Sigmoid colon (tissue), 7 donors: ENCODE results near the gene SUCO. TPM values are rescaled to one million over a fixed set of nuclear protein-coding genes. Genes with fewer than 3 reads are reported as not detected.

Experiments used
- DNase-seq: peaks from one replicate; pipeline ENCODE4 v3.0.0-alpha.2; 2019
- H3K27ac ChIP-seq, 4 donors: fragments of 200-600 bp; sonication (generic); one replicate each; pipeline ENCODE4 v1.5.1; 2016 to 2019; ENCODE audit warnings: mild to moderate bottlenecking in 1 of 4
- H3K27me3 ChIP-seq, 3 donors: fragments of 200-600 bp; sonication (generic); one replicate each; pipeline ENCODE4 v1.5.1; 2019; ENCODE audit warnings: mild to moderate bottlenecking in 1 of 3
- H3K36me3 ChIP-seq, 4 donors: fragments of 200-600 bp; sonication (generic); one replicate each; pipeline ENCODE4 v1.5.1; 2016 to 2019
- H3K4me1 ChIP-seq, 4 donors: fragments of 200-600 bp; sonication (generic); one replicate each; pipeline ENCODE4 v1.5.1; 2017 to 2019
- H3K4me3 ChIP-seq, 4 donors: fragments of 200-600 bp; sonication (generic); one replicate each; pipeline ENCODE4 v1.5.1; 2017 to 2019; ENCODE audit warnings: mild to moderate bottlenecking in 2 of 4, moderate library complexity in 1 of 4
- H3K9me3 ChIP-seq, 4 donors: fragments of 200-600 bp in 3 of 4; sonication (generic) in 3 of 4; one replicate each; pipeline versions ENCODE4 v1.5.1 to v1.6.1; 2013 to 2019
- EP300 ChIP-seq, 4 donors: sonication (generic); formaldehyde crosslinking; IDR thresholded peaks; one replicate each; pipeline ENCODE4 v1.6.1; 2017; ENCODE audit warnings: antibody characterized with exemption in 4 of 4
- POLR2A ChIP-seq, 2 donors: fragments of 450-650 bp; IDR thresholded peaks; one replicate each; pipeline ENCODE4 v1.6.1; 2016; ENCODE audit warnings: antibody characterized with exemption in 2 of 2, mild to moderate bottlenecking in 2 of 2, moderate library complexity in 2 of 2
- POLR2AphosphoS5 ChIP-seq, 4 donors: sonication (generic); formaldehyde crosslinking; IDR thresholded peaks; one replicate each; pipeline ENCODE4 v1.6.1; 2017; ENCODE audit warnings: antibody characterized with exemption in 4 of 4
- WGBS, 2 donors: extraction: QIAGEN DNeasy Blood & Tissue Kit; methylation state at CpG; one replicate each; pipeline ENCODE4 v1.1.7; 2013; 5-methylcytosine and 5-hydroxymethylcytosine counted together
- intact Hi-C: fragments of 100-400 bp; cut with DNase I; formaldehyde crosslinking; loops from one replicate; pipeline ENCODE4 v1.15.1; 2023
- polyA plus RNA-seq, 3 donors: library from polyadenylated mRNA; stranded (reverse); fragments of 200-250 nt; gene quantifications; one replicate each; pipeline ENCODE4 v1.2.3, GENCODE V29; 2013
- total RNA-seq, 4 donors: library from RNA; depleted of rRNA; stranded (reverse); fragments of >200 nt; gene quantifications; one replicate each; pipeline ENCODE4 v1.1.0, GENCODE V29; 2016
- TF ChIP-seq, protein P1 (sequence below), 4 experiments: fragments of 450-650 bp in 3 of 4; fragments of 200-600 bp in 1 of 4; IDR thresholded peaks; one replicate each; pipeline ENCODE4 v1.5.1; 2016 to 2019; ENCODE audit warnings: antibody characterized with exemption in 4 of 4, mild to moderate bottlenecking in 3 of 4, moderate library complexity in 2 of 4
- donor health status: healthy with polysubstance abuse.
- donor health status: Bipolar disorder and iron deficiency.
- donor health status: healthy.

Gene SUCO
- total and polyA plus RNA-seq, 7 donors, result 1.8 to 36.6 (median 27.4) TPM

DNA sequence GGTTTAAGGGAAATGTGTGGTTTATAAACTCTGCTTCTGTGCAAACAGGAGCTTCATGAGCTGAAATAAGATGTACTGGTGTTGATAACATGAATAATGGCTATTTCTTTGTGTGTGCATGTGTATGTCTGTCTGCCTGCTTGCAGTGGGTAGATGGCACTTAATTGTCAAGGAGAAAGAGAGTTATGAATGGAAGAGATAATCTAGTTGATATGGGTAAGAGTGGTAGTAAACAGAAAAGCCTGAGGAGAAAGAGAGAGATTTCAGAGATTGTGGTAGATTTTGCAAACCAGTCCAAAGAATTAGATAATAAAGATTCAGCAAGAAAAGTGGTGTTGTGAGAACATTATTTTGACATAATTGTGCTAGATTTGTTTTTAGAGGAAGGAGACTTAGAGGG is 7.7 kb downstream of the SUCO start:
- no peaks in the 10 kb centered on the region for H3K27me3 ChIP-seq
- DNase-seq, result no peak
- peaks cover 0 to 63% (median 20%) of the 10 kb centered on the region in 4 donors for H3K4me1 ChIP-seq
- no peaks in the 10 kb centered on the region for H3K9me3 ChIP-seq
- intact Hi-C loops, result no loop called here
- no peaks in the 10 kb centered on the region for H3K36me3 ChIP-seq
- H3K4me3 ChIP-seq, result no peak overlapping the region
- H3K27ac ChIP-seq, result no peak overlapping the region
- TF ChIP-seq POLR2AphosphoS5 (IDR thresholded peaks at IDR 0.05), result no peak
- TF ChIP-seq, protein P1, sequence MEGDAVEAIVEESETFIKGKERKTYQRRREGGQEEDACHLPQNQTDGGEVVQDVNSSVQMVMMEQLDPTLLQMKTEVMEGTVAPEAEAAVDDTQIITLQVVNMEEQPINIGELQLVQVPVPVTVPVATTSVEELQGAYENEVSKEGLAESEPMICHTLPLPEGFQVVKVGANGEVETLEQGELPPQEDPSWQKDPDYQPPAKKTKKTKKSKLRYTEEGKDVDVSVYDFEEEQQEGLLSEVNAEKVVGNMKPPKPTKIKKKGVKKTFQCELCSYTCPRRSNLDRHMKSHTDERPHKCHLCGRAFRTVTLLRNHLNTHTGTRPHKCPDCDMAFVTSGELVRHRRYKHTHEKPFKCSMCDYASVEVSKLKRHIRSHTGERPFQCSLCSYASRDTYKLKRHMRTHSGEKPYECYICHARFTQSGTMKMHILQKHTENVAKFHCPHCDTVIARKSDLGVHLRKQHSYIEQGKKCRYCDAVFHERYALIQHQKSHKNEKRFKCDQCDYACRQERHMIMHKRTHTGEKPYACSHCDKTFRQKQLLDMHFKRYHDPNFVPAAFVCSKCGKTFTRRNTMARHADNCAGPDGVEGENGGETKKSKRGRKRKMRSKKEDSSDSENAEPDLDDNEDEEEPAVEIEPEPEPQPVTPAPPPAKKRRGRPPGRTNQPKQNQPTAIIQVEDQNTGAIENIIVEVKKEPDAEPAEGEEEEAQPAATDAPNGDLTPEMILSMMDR (IDR thresholded peaks at IDR 0.05), result no peak

DNA sequence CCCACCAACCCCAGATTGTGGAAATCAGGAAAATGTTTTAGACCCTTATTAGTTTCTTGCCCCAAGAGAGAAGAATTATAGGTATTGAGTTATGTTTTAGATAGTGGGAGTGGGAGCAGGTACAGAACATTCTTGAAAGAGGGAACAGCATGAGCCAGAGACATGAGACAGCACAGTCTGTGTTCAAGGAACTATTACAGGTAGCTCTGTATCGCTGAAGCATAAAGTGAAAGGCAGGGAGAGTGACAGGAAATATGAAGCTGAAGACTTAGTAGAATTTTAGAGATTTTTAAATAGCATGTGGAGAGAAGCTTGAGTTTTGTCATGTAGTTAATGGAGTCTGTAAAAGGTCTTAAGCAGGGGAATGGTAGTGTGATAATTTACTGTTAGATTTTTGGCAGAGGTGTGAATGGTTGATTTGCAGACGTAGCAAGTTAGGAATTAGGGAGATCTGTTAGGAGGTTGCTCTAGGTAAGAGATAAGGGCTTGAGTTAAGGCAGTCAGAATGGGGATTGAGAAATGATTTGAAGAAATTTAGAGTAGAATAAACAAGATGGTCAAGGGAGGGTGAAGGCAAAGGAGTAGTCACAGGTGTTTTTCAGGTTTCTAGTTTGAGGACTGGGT is 11.6 kb downstream of the SUCO start:
- Histone ChIP-seq H3K9me3 (no peaks in the 10 kb centered on the region), H3K27ac (no peak overlapping the region), H3K4me1 (peaks cover 0 to 68% (median 29%) of the 10 kb centered on the region in 4 donors), H3K36me3 (no peaks in the 10 kb centered on the region), H3K27me3 (no peaks in the 10 kb centered on the region), H3K4me3 (no peak overlapping the region)
- intact Hi-C loops, result no loop called here
- no peak for DNase-seq
- 81 to 89% methylated on average over 2 of the region's 2 CpGs for WGBS, 2 donors
- TF ChIP-seq, protein P1 (IDR thresholded peaks at IDR 0.05), result no peak
- TF ChIP-seq EP300 (IDR thresholded peaks at IDR 0.05) (no peak), POLR2AphosphoS5 (IDR thresholded peaks at IDR 0.05) (no peak), POLR2A (IDR thresholded peaks at IDR 0.05) (no peak)

DNA sequence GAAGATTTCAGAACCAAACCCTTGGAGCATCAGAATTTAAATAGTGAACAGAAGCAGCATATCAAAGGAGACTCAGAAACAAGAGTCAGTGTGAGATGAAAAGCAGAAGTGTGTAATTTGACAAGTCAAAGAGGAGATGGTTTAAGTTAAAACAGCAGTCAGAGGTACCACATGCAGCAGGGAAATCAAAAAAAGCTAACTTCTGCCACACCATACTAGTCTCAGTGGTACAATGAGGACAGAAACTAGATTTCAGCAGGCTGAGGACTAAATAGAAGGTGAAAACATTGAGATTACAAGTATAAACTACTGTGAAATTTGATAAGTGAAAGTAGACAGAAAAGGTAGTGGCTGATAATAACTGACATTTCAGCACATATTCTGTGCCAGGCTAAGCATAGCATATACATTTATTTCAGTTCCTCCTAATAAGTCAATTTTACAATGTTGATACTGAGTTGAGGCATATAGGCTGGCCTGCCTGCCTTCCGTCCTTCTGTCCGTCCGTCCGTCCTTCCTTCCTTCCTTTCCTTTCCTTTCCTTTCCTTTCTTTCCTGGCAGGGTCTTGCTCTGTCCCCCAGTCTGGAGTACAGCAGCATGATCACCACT is 12.6 kb downstream of the SUCO start:
- 82 to 98% methylated on average over 4 of the region's 4 CpGs for WGBS, 2 donors
- Histone ChIP-seq H3K36me3 (no peaks in the 10 kb centered on the region), H3K4me3 (no peak overlapping the region), H3K27ac (no peak overlapping the region), H3K9me3 (no peaks in the 10 kb centered on the region), H3K27me3 (no peaks in the 10 kb centered on the region), H3K4me1 (peaks cover 0 to 73% (median 34%) of the 10 kb centered on the region in 4 donors)
- DNase-seq, result no peak
- TF ChIP-seq, protein P1 (IDR thresholded peaks at IDR 0.05), result no peak
- TF ChIP-seq EP300 (IDR thresholded peaks at IDR 0.05) (no peak), POLR2A (IDR thresholded peaks at IDR 0.05) (no peak), POLR2AphosphoS5 (IDR thresholded peaks at IDR 0.05) (no peak)
- intact Hi-C loops, result no loop called here

DNA sequence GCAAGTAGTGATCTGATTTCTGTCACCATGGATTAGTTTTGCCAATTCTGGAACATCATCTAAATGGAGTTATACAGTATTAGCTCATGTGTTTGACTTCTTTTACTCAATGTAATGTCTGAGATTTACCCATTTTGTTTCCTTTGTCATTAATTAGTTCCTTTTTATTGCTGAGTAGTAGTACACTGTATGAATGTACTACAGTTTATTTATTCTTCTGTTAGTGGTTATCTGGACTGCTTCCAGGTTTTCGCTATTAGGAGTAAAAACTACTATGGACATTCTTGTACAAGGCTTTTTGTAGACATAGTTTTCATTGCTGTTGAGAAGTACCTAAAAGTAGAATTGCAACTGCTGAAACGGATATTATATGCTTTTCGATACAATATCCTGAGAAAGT is 14.1 kb downstream of the SUCO start:
- Histone ChIP-seq H3K4me1 (peaks cover 0 to 64% (median 32%) of the 10 kb centered on the region in 4 donors), H3K27me3 (no peaks in the 10 kb centered on the region), H3K9me3 (no peaks in the 10 kb centered on the region), H3K4me3 (no peak overlapping the region), H3K36me3 (no peaks in the 10 kb centered on the region), H3K27ac (no peak overlapping the region)
- WGBS, 2 donors, result 76 to 84% methylated on average over 3 of the region's 3 CpGs
- no peak for DNase-seq
- intact Hi-C loops, result no loop called here
- TF ChIP-seq POLR2A (IDR thresholded peaks at IDR 0.05) (no peak), POLR2AphosphoS5 (IDR thresholded peaks at IDR 0.05) (no peak), EP300 (IDR thresholded peaks at IDR 0.05) (no peak)
- TF ChIP-seq, protein P1 (IDR thresholded peaks at IDR 0.05), result no peak
